GM19351 (cell line): ENCODE measurements around the gene FAM227B.
"Not testable (repeated sequence)": the region's sequence is repeated elsewhere in the genome, so short reads cannot be mapped to it uniquely, and the experiment has no call there.

ENCODE experiments used
- ATAC-seq: cut with Tn5 transposase; IDR thresholded peaks from one replicate; pipeline ENCODE4 v1.9.1; 2021; ENCODE audit warnings: mild to moderate bottlenecking, moderate library complexity; ENCODE audit not compliant: unreplicated experiment

Gene FAM227B, protein sequence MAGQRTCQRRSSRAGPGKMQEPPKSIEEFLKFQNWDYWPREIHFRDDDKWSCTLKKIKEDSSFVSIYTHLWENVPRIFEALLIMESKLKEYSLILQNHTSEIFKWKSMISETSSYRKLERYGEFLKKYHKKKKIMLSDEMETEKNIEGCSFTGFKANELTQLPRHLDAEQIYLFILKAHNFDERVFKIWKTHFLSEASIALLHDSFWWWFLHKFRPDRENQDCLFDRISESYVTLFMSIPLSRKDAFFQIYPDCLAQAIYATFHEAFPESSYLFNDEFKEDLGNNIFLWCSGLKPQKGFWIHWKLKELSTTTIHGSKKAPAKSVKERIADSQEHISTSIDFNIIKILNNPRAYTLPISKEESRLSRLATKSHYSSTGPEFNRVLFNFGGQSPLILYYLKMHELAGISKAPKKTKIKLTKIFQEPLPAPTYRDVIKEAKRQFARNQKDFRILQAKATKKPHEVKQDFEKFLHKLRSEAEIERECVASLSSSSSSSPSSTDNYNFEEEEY

GRCh38 chr15:49620658-49621368 is at the start of gene FAM227B, which contains the start of gene DTWD1:
Gene FAM227B, minus strand, starts transcription at chr15:49620818. Its CDS starts 5,647 bp downstream, at chr15:49615171.
Gene DTWD1, plus strand, starts transcription at chr15:49621048. Its CDS starts 4,120 bp downstream, at chr15:49625168.
- peak; percentile 96 for ATAC-seq

GRCh38 chr15:49669288-49669687 is 48.7 kb upstream of the FAM227B start:
- no peak for ATAC-seq

DNA sequence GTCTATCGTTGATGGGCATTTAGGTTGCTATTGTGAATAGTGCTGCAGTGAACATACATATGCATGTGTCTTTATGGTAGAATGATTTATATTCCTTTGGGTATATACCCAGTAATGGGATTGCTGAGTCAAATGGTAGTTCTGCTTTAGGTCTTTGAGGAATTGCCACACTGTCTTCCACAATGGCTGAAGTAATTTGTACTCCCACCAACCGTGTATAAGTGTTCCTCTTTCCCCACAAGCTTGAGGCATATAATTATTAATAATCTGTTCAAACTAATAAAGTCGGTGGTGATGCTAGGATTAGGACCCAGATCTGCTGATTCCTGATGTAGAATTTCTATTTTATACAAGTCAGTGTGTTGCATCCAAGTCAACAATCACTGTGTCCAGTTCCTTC is 45.9 kb upstream of the FAM227B start:
- ATAC-seq: not testable (repeated sequence)

GRCh38 chr15:49664716-49665115 is 44.1 kb upstream of the FAM227B start:
- ATAC-seq: no peak

- ATAC-seq: no peak
These were observed 36.1 kb upstream of the FAM227B start for GRCh38 chr15:49656734-49657133.

DNA sequence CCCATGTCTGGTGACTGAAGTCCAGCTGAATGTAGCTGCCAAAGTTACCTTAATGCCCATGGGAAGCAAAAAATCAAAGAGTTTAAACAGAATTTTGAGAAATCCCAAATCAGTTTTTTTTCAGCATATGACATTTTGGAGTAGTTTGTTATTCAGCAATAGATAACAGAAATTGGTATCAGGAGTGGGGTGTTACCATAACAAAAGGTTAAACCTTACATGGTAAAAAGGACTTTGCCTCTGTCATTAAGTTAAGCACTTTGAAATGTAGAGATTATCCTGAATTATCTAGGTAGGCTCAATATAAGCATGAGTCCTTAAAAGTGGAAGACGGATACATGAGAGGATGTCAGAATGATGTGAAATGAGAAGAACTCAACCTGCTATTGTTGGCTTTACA is 32.3 kb upstream of the FAM227B start:
- ATAC-seq: no peak

DNA sequence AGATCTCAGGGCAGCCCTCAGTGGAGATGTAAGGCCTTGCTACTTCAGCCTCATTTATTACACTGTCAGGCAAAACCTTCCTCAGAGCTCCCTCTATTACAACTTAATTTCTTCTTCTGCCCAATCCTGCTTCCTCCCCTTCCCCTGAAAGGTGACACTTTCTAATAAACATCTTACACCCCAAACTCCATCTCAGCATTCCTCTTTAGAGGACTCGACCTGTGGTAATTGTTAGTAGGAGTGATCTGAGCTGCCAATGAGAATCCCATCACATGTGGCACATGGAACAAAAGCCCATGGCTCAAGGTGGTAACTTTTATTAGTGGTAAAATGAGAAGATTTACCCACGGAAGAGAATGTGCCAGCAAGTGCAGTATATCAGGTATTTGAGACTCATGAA is 30.1 kb upstream of the FAM227B start:
- no peak for ATAC-seq

DNA sequence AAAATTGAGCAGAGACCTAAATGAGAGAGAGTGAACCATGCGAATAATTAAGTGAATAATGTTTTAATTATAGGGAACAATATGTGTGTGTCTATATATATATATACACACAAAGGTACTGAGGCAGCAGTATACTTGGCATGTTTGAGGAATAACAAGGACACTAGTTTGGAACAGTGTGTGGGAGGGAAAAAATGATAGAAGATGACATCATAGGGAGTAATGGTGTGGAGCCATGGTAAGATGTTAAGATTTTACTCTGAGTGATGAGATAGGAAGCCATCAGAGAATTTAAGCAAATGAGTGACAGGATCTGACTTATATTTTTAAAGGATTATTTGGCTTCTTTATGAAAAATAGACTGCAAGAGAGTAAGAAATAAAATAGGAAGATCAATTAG is 29.4 kb upstream of the FAM227B start:
- no peak for ATAC-seq

DNA sequence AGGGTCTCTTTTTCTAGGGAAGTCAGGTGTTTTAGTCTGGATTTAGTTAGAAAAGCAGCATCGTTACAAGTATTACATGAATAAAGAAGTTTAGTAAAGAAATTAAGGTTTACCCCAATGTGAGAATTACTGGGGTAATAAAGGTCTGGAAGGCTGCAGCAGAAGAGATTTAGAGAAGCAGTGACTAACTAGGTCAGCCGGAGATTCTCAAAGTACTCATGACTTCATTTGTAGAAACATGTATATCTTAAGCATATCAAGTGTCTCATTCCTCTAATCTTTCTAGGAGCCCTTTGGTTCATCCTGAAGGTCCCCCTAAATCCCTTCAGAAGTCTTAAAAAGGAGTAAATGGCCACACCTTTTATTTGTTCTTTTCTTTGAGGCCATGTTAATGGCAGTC is 26.3 kb upstream of the FAM227B start:
- ATAC-seq: no peak

DNA sequence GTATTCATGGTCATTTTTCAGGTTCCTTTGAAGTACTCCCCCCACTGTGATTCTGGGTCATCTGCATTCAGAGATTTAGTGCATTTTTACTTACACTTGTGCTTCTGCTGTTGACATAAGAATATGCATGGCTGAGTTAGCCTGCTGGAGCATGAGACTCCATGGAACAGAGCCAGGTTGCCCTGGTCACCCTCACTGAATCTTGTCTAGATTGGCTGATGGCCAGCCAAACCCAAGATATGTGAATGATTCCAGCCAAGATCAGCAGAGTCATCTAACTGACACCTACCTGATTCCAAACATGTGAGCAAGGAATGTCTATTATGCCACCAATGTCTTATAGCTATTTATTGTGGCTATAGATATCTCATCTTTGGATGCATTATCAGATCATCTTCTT is 25.3 kb upstream of the FAM227B start:
- ATAC-seq: no peak

DNA sequence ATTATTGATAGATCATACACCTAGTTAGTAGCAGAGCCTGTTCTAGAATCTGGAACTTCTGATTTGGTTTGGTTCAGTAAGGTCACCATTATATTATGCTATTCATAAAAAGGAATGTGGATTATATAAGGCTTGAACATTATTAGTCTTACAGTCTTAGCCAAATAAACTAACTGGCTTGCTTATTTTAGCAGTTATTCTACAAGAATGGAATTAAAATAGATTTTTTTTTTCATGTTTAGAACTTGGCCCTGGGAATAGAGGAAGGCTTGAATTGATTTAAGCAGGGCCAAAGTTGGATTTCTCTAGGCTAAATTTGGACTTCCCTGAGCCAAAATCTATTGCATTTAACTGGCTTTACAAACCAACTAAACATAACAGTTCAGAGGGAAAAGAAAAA is 24.7 kb upstream of the FAM227B start:
- ATAC-seq: no peak

DNA sequence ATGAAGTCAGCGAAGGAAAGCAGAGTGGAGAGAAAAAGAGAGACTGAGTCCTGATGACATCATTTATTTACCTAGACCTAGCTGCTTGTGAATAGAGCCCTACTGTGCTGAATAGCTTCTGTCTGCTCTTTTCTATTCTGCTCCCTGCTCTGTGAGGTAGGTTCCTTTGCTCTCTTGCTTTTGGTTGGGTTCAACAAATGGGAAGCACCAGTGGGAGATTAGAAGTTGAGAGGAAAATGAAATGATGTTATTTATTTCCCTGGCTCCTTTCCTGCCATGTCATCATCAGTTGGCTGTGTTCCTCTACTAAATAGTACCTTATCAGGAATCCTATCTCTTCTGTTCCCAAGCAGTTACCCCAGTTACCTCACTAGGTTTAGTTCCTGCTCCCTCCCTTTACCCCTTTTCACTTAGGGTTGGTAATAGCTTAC is 23.8 kb upstream of the FAM227B start:
- ATAC-seq: no peak

GRCh38 chr15:49637857-49638256 is 17.2 kb upstream of the FAM227B start:
- ATAC-seq: no peak

DNA sequence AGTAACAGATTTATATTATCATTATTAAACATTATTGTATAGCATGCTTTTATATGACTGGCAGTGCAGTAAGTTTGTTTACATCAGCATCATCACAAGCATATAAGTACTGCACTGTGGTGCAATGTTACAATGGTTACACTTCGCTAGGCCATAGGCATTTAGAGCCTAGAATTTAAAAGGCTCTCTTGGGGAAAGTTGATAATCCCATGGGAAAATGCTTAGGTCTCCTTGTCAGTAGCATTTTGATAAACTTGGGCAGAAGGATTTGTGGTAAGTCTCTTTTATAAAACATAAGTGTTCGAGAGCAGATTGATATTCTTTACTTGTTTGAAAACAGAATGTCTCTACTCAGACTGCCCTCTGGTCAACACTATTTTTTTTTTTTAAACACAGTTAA is 7.8 kb upstream of the FAM227B start:
- ATAC-seq: no peak

- ATAC-seq: no peak
These were observed 6.8 kb upstream of the FAM227B start for GRCh38 chr15:49627407-49627877.

- ATAC-seq: no peak
These were observed 4.9 kb upstream of the FAM227B start for GRCh38 chr15:49625460-49626036.

- no peak for ATAC-seq
These were observed 3.4 kb upstream of the FAM227B start for GRCh38 chr15:49624056-49624455.

DNA sequence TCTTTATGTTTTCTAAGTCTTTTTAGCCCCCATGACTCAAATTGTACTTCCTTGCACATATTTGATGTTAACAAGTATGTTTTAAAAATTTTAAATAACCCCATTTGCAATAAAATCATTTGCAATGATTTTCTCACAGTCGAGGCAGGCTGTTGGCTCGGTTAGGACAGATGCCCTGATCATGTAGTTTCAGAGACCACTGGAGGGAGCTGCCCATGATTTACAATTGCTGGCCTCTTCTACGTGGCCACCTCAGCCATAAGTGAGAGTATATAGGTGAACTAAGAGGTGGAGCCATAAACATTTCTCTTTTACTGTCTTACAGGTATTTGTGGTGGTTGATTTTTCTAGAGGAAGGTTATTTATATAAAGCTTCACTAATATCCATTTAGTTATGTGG is 1.9 kb upstream of the FAM227B start:
- ATAC-seq: no peak

GRCh38 chr15:49621887-49622286 is 1.3 kb upstream of the FAM227B start:
- ATAC-seq: no peak

DNA sequence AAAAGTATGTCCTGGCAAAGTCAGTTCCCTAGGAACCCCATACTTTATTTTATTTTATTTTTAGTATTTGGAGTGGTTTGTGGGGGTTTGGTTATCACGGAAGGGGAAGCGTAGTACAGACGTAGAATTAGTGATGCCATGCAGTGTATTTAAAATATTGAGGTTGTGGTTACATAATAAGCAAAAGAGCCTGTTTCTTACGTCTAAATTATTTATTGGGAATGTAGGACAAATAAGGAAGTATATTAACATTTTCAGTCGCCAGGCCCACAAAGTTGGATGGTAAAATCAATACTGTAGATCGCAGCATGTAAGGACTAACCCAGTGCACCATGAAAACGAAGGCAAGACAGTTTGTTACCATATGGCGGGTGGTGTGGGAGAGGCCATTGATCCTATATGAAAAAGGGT is 788 bp upstream of the FAM227B start:
- no peak for ATAC-seq

GRCh38 chr15:49620199-49620598 is 419 bp downstream of the FAM227B start:
- ATAC-seq: no peak
